Measurements from ENCODE around the gene NRBP1. TPM values are rescaled to one million over a fixed set of nuclear protein-coding genes. Genes with fewer than 3 reads are reported as not detected.

Gene NRBP1
- total and polyA plus RNA-seq, 4 donors: 34.3 to 56.9 (median 46.0) TPM

DNA sequence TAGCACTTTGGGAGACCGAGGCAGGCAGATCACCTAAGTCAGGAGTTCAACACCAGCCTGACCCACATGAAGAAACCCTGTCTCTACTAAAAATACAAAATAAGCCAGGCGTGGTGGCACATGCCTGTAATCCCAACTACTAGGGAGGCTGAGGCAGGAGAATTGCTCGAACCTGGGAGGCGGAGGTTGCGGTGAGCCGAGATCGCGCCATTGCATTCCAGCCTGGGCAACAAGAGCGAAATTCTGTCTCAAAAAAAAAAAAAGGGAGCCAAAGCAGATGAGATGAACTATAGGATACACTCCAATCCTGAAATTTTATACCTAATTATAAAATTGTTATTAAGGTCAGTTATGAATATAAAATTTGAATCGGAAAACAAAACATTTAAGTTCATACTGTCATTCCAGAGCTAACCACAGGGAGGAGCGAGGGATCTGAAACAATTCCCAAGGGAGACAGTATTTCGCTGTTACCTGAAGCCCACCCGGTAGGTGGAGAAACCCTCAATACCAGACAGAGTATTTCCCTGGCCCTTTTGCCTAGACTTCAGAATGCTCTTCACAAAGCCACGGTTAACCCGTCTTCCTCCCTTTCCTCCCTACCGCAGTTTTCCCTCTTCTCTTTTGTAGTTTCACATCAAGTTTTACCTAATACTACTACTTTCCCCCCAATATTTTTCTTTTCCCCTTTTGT lies 20.5 kb upstream of the NRBP1 start:
- Histone ChIP-seq H3K27ac (ENCODE audit: low read depth in 1 of 2, low read length in 2 of 2) (peak overlapping the region in 1 of 2 donors; percentile 7), H3K27me3 (ENCODE audit: control insufficient read depth in 4 of 4, insufficient read depth in 4 of 4, low read length in 3 of 4) (no peaks in the 10 kb centered on the region), H3K4me1 (ENCODE audit: control insufficient read depth in 4 of 4, insufficient read depth in 4 of 4, low read length in 3 of 4) (peaks cover 4 to 21% (median 14%) of the 10 kb centered on the region in 4 donors), H3K36me3 (ENCODE audit: control insufficient read depth in 4 of 4, insufficient read depth in 3 of 4, low read depth in 1 of 4, low read length in 3 of 4) (peaks cover 0 to 2% (median 0%) of the 10 kb centered on the region in 4 donors), H3K9me3 (ENCODE audit: control insufficient read depth in 4 of 4, low read length in 3 of 4) (no peaks in the 10 kb centered on the region), H3K9ac (ENCODE audit: low read depth in 1 of 2, low read length in 2 of 2) (peak overlapping the region; percentile 39 to 94), H3K4me3 (ENCODE audit: low read depth in 1 of 3, low read length in 3 of 3) (peak overlapping the region; percentile 72 to 99 (median 91))
- no peak for DNase-seq (ENCODE audit: low spot score)
- whole genome bisulfite sequencing: 51% methylated on average over 16 of the region's 16 CpGs
- TF ChIP-seq FOXA2 (IDR thresholded peaks at IDR 0.05) (no peak), RAD21 (IDR thresholded peaks at IDR 0.05) (peak; percentile 73 to 78), CTCF (IDR thresholded peaks at IDR 0.05; ENCODE audit: low read depth, low read length, missing input control) (peak; percentile 58), JUND (IDR thresholded peaks at IDR 0.05) (no peak)

GRCh38 chr2:27408601-27409320 lies 19.7 kb upstream of the NRBP1 start:
- H3K9ac ChIP-seq (ENCODE audit: low read depth in 1 of 2, low read length in 2 of 2): peak overlapping the region; percentile 39 to 94
- H3K27ac ChIP-seq (ENCODE audit: low read depth in 1 of 2, low read length in 2 of 2): peak overlapping the region; percentile 86 to 89
- H3K27me3 ChIP-seq (ENCODE audit: control insufficient read depth in 4 of 4, insufficient read depth in 4 of 4, low read length in 3 of 4): no peaks in the 10 kb centered on the region
- peaks cover 0 to 2% (median 0%) of the 10 kb centered on the region in 4 donors for H3K36me3 ChIP-seq (ENCODE audit: control insufficient read depth in 4 of 4, insufficient read depth in 3 of 4, low read depth in 1 of 4, low read length in 3 of 4)
- DNase-seq (ENCODE audit: low spot score): no peak
- H3K4me3 ChIP-seq (ENCODE audit: low read depth in 1 of 3, low read length in 3 of 3): peak overlapping the region; percentile 72 to 99 (median 91)
- H3K4me1 ChIP-seq (ENCODE audit: control insufficient read depth in 4 of 4, insufficient read depth in 4 of 4, low read length in 3 of 4): peaks cover 4 to 21% (median 14%) of the 10 kb centered on the region in 4 donors
- no peaks in the 10 kb centered on the region for H3K9me3 ChIP-seq (ENCODE audit: control insufficient read depth in 4 of 4, low read length in 3 of 4)
- TF ChIP-seq EGR1 (IDR thresholded peaks at IDR 0.05; ENCODE audit: low read depth in 2 of 2): no peak
- no peak for TF ChIP-seq MAX (IDR thresholded peaks at IDR 0.05)
- no peak for TF ChIP-seq REST (IDR thresholded peaks at IDR 0.05)
- TF ChIP-seq, protein P1, sequence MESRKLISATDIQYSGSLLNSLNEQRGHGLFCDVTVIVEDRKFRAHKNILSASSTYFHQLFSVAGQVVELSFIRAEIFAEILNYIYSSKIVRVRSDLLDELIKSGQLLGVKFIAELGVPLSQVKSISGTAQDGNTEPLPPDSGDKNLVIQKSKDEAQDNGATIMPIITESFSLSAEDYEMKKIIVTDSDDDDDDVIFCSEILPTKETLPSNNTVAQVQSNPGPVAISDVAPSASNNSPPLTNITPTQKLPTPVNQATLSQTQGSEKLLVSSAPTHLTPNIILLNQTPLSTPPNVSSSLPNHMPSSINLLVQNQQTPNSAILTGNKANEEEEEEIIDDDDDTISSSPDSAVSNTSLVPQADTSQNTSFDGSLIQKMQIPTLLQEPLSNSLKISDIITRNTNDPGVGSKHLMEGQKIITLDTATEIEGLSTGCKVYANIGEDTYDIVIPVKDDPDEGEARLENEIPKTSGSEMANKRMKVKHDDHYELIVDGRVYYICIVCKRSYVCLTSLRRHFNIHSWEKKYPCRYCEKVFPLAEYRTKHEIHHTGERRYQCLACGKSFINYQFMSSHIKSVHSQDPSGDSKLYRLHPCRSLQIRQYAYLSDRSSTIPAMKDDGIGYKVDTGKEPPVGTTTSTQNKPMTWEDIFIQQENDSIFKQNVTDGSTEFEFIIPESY (IDR thresholded peaks at IDR 0.05): no peak
- no peak for TF ChIP-seq ATF3 (IDR thresholded peaks at IDR 0.05)
- TF ChIP-seq CTCF (IDR thresholded peaks at IDR 0.05; ENCODE audit: low read depth, low read length, missing input control): no peak
- TF ChIP-seq HNF4G (IDR thresholded peaks at IDR 0.05): no peak
- TF ChIP-seq GABPA (IDR thresholded peaks at IDR 0.05 in 1 of 2, conservative IDR thresholded peaks at IDR 0.05 in 1 of 2): no peak
- TF ChIP-seq HNF4A (conservative IDR thresholded peaks at IDR 0.05): no peak
- no peak for TF ChIP-seq YY1 (IDR thresholded peaks at IDR 0.05)
- no peak for TF ChIP-seq FOXA1 (IDR thresholded peaks at IDR 0.05)
- no peak for TF ChIP-seq JUND (IDR thresholded peaks at IDR 0.05)
- no peak for TF ChIP-seq RAD21 (IDR thresholded peaks at IDR 0.05)
- WGBS: under 1% methylated on average over 33 of the region's 33 CpGs

Measured in liver (tissue), 9 donors.